ENCODE data around the gene ABHD12B.
"Not testable (repeated sequence)": the region's sequence is repeated elsewhere in the genome, so short reads cannot be mapped to it uniquely, and the experiment has no call there.

Gene ABHD12B

GRCh38 chr14:50892255-50892654 lies 20.4 kb downstream of the ABHD12B start:
- no peak for DNase-seq (ENCODE audit: low read depth, low spot score)

- not testable (repeated sequence) for DNase-seq (ENCODE audit: low read depth, low spot score)
Observed at GRCh38 chr14:50896421-50896820, 24.6 kb downstream of the ABHD12B start.

GRCh38 chr14:50897005-50897404 lies 25.2 kb downstream of the ABHD12B start:
- not testable (repeated sequence) for DNase-seq (ENCODE audit: low read depth, low spot score)

GRCh38 chr14:50897658-50898175 lies 25.9 kb downstream of the ABHD12B start:
- DNase-seq (ENCODE audit: low read depth, low spot score), result no peak

- no peak for DNase-seq (ENCODE audit: low read depth, low spot score)
Observed at GRCh38 chr14:50901361-50901760, 29.5 kb downstream of the ABHD12B start.

GRCh38 chr14:50904719-50905118 lies 32.9 kb downstream of the ABHD12B start:
- no peak for DNase-seq (ENCODE audit: low read depth, low spot score)

GRCh38 chr14:50906326-50907065 lies 34.6 kb downstream of the ABHD12B start:
- no peak for DNase-seq (ENCODE audit: low read depth, low spot score)

- no peak for DNase-seq (ENCODE audit: low read depth, low spot score)
Observed at GRCh38 chr14:50910495-50911420, 38.9 kb downstream of the ABHD12B start.

GRCh38 chr14:50917449-50917848 lies 45.6 kb downstream of the ABHD12B start:
- no peak for DNase-seq (ENCODE audit: low read depth, low spot score)

- not testable (repeated sequence) for DNase-seq (ENCODE audit: low read depth, low spot score)
Observed at GRCh38 chr14:50919524-50919923, 47.7 kb downstream of the ABHD12B start.

- no peak for DNase-seq (ENCODE audit: low read depth, low spot score)
Observed at GRCh38 chr14:50920482-50921230, 48.8 kb downstream of the ABHD12B start.

- DNase-seq (ENCODE audit: low read depth, low spot score), result no peak
Observed at GRCh38 chr14:50922803-50923202, 51.0 kb downstream of the ABHD12B start.

GRCh38 chr14:50924236-50924635 lies 52.4 kb downstream of the ABHD12B start:
- no peak for DNase-seq (ENCODE audit: low read depth, low spot score)

GRCh38 chr14:50924843-50925242 lies 53.0 kb downstream of the ABHD12B start:
- no peak for DNase-seq (ENCODE audit: low read depth, low spot score)

- no peak for DNase-seq (ENCODE audit: low read depth, low spot score)
Observed at GRCh38 chr14:50926851-50927386, 55.1 kb downstream of the ABHD12B start.

GRCh38 chr14:50928002-50928635 lies 56.3 kb downstream of the ABHD12B start:
- DNase-seq (ENCODE audit: low read depth, low spot score), result no peak

GRCh38 chr14:50929506-50929905 lies 57.7 kb downstream of the ABHD12B start:
- no peak for DNase-seq (ENCODE audit: low read depth, low spot score)

GRCh38 chr14:50931559-50931958 lies 59.7 kb downstream of the ABHD12B start:
- no peak for DNase-seq (ENCODE audit: low read depth, low spot score)

- no peak for DNase-seq (ENCODE audit: low read depth, low spot score)
Observed at GRCh38 chr14:50932156-50932555, 60.3 kb downstream of the ABHD12B start.

- DNase-seq (ENCODE audit: low read depth, low spot score), result no peak
Observed at GRCh38 chr14:50932592-50933495, 61.0 kb downstream of the ABHD12B start.
